ENCODE data around the gene ATAD2B. TPM values are rescaled to one million over a fixed set of nuclear protein-coding genes. Genes with fewer than 3 reads are reported as not detected.
A peak's percentile ranks its signal among the peaks of the same experiment; 100 is the strongest.

ATAD2B gene
- polyA plus RNA-seq, 1 of the 3 experiments (the other 2 are of a cell fraction), result 1.3 TPM

- no peaks in the 10 kb centered on the region for H3K9me3 ChIP-seq
- peaks cover 28 to 37% of the 10 kb centered on the region in 2 experiments for H3K36me3 ChIP-seq (replicated peaks in 1 of 2; ENCODE audit: control insufficient read depth in 1 of 2, insufficient read depth in 2 of 2, low read length in 1 of 2)
- no peak overlapping the region for H3K27ac ChIP-seq (ENCODE audit: low read depth in 2 of 2, low read length in 1 of 2)
- H3K4me1 ChIP-seq (ENCODE audit: control insufficient read depth in 1 of 2, insufficient read depth in 2 of 2, low read depth in 1 of 2, low read length in 1 of 2), result no peaks in the 10 kb centered on the region; a peak in 1 of 4 replicates
- H3K9ac ChIP-seq, result no peak overlapping the region
- no peak overlapping the region for H3K4me2 ChIP-seq
- H3K27me3 ChIP-seq (ENCODE audit: insufficient read depth), result no peaks in the 10 kb centered on the region
- no peak overlapping the region for H2AFZ ChIP-seq (ENCODE audit: low read depth)
- no peaks in the 10 kb centered on the region for H3K79me2 ChIP-seq (ENCODE audit: insufficient read depth)
- DNase-seq, result no peak
- ChIA-PET CTCF (no interaction called here), POLR2A (interaction anchor here (0.5 kb wide), 1 partner anchor 373 kb away, joined by 3 read pairs; no protein-coding TSS in a partner anchor)
- peaks cover under 1% of the 10 kb centered on the region for H3F3A ChIP-seq (replicated peaks; ENCODE audit: insufficient read depth)
- no peak overlapping the region for H3K4me3 ChIP-seq (ENCODE audit: low read depth in 2 of 2, low read length in 1 of 2)
- no peak for TF ChIP-seq GABPA (IDR thresholded peaks at IDR 0.05; ENCODE audit: low read depth)
- TF ChIP-seq RFX5 (IDR thresholded peaks at IDR 0.05; ENCODE audit: low read length), result peak; percentile 88
- H4K20me1 ChIP-seq (ENCODE audit: insufficient read depth), result no peaks in the 10 kb centered on the region
- no peaks in the 10 kb centered on the region for H3K9me2 ChIP-seq
Measured at GRCh38 chr2:23784971-23785370, 142.0 kb downstream of the ATAD2B start.

- no peak for DNase-seq
- WGBS (ENCODE audit: low lambda C conversion rate), result 88% methylated on average over 1 of the region's 1 CpG
- POLR2A ChIA-PET, result interaction anchor here (0.6 kb wide), 1 partner anchor 759 kb away, joined by 3 read pairs; no protein-coding TSS in a partner anchor
Measured at GRCh38 chr2:23782646-23783045, 144.3 kb downstream of the ATAD2B start.

More at GRCh38 chr2:23782646-23783045, 144.3 kb downstream of the ATAD2B start:
- Histone ChIP-seq H3K9me2 (no peaks in the 10 kb centered on the region), H3K9me3 (no peaks in the 10 kb centered on the region), H3K36me3 (replicated peaks in 1 of 2; ENCODE audit: control insufficient read depth in 1 of 2, insufficient read depth in 2 of 2, low read length in 1 of 2) (peaks cover 26 to 30% of the 10 kb centered on the region in 2 experiments), H3K4me1 (ENCODE audit: control insufficient read depth in 1 of 2, insufficient read depth in 2 of 2, low read depth in 1 of 2, low read length in 1 of 2) (no peaks in the 10 kb centered on the region; a peak in 2 of 4 replicates), H2AFZ (ENCODE audit: low read depth) (no peak overlapping the region), H3F3A (replicated peaks; ENCODE audit: insufficient read depth) (no peaks in the 10 kb centered on the region), H3K27me3 (ENCODE audit: insufficient read depth) (no peaks in the 10 kb centered on the region), H3K27ac (ENCODE audit: low read depth in 2 of 2, low read length in 1 of 2) (no peak overlapping the region), H3K4me3 (ENCODE audit: low read depth in 2 of 2, low read length in 1 of 2) (no peak overlapping the region), H3K4me2 (no peak overlapping the region), H3K9ac (no peak overlapping the region), H4K20me1 (ENCODE audit: insufficient read depth) (no peaks in the 10 kb centered on the region), H3K79me2 (ENCODE audit: insufficient read depth) (no peaks in the 10 kb centered on the region)
- TF ChIP-seq MAX (IDR thresholded peaks at IDR 0.05; ENCODE audit: low read depth), result no peak
- no peak for TF ChIP-seq PBX3 (IDR thresholded peaks at IDR 0.05)
- no peak for TF ChIP-seq NRF1 (IDR thresholded peaks at IDR 0.05; ENCODE audit: low read depth, low read length)
- no peak for TF ChIP-seq EP300 (IDR thresholded peaks at IDR 0.05; ENCODE audit: borderline replicate concordance in 1 of 2, low read depth in 1 of 2, low read length in 1 of 2)
- no peak for TF ChIP-seq EZH2phosphoT487 (IDR thresholded peaks at IDR 0.05; ENCODE audit: borderline replicate concordance, low read depth)
- TF ChIP-seq SMC3 (IDR thresholded peaks at IDR 0.05; ENCODE audit: low read depth, low read length), result no peak
- no peak for TF ChIP-seq TCF12 (IDR thresholded peaks at IDR 0.05)
- no peak for TF ChIP-seq USF2 (IDR thresholded peaks at IDR 0.05; ENCODE audit: borderline replicate concordance, low read depth, low read length)
- no peak for TF ChIP-seq YY1 (IDR thresholded peaks at IDR 0.05; ENCODE audit: low read depth)
- TF ChIP-seq FOSL2 (IDR thresholded peaks at IDR 0.05; ENCODE audit: borderline replicate concordance, low read depth), result no peak
- no peak for TF ChIP-seq POLR2AphosphoS5 (IDR thresholded peaks at IDR 0.05; ENCODE audit: low read depth, low read length)
- TF ChIP-seq CTCF (IDR thresholded peaks at IDR 0.05), result no peak
- TF ChIP-seq ELF1 (IDR thresholded peaks at IDR 0.05), result no peak
- CTCF ChIA-PET, result no interaction called here
